ENCODE results near the gene TUBGCP6. TPM values are rescaled to one million over a fixed set of nuclear protein-coding genes. Genes with fewer than 3 reads are reported as not detected.

Gene TUBGCP6
- total and polyA plus RNA-seq, 10 of the 15 experiments (the other 5 are each of a cell fraction or from before 2014, with no cell fraction given) = 0.74 to 41.4 (median 19.4) TPM

- H3K9ac ChIP-seq (ENCODE audit: control insufficient read depth, insufficient read depth, low read length) = no peak overlapping the region
- ChIA-PET RAD21 (ENCODE audit: unreplicated experiment) (interaction anchor here (1.9 kb wide), 1 partner anchor 59 kb away, joined by 4 read pairs; no protein-coding TSS in a partner anchor), SMC1A (ENCODE audit: uncharacterized antibody, unreplicated experiment) (interaction anchor here (0.7 kb wide), 1 partner anchor 530 kb away, joined by 3 read pairs; no protein-coding TSS in a partner anchor), CTCF (interaction anchor here (0.7 to 2.3 kb wide), 5 partner anchors 17 to 274 kb away, joined by 3 to 13 read pairs (median 5); no protein-coding TSS in a partner anchor), POLR2A (interaction anchor here (0.6 kb wide), 1 partner anchor 273 kb away, joined by 3 read pairs; no protein-coding TSS in a partner anchor)
- WGBS (ENCODE audit: insufficient coverage, insufficient replicate concordance, low lambda C conversion rate, missing lambda C conversion rate) = 30% methylated on average over 22 of the region's 23 CpGs
- no peak overlapping the region for H3K4me2 ChIP-seq (ENCODE audit: control insufficient read depth, insufficient read depth)
- ATAC-seq (peak; percentile 15; the same call in 2 of the 3 replicates), FAIRE-seq (no peak), DNase-seq (ENCODE audit: low read depth, low spot score) (no peak)
- H3K9me3 ChIP-seq (replicated peaks; ENCODE audit: control insufficient read depth, insufficient read depth, low read length) = no peaks in the 10 kb centered on the region
- H3K27me3 ChIP-seq (replicated peaks in 1 of 2; ENCODE audit: control insufficient read depth in 2 of 2, insufficient read depth in 2 of 2, low read length in 1 of 2) = no peaks in the 10 kb centered on the region
- H4K20me1 ChIP-seq (ENCODE audit: control insufficient read depth, insufficient read depth) = no peaks in the 10 kb centered on the region; the same call in 1 of the 2 replicates
- H3K36me3 ChIP-seq (ENCODE audit: control insufficient read depth in 2 of 2, insufficient read depth in 2 of 2, low read length in 1 of 2) = peaks cover 4 to 19% of the 10 kb centered on the region in 2 experiments
- no peak overlapping the region for H3K27ac ChIP-seq (ENCODE audit: control insufficient read depth, insufficient read depth)
- H3K4me1 ChIP-seq (ENCODE audit: control insufficient read depth, insufficient read depth, low read length) = no peaks in the 10 kb centered on the region
- no peak overlapping the region for H3K4me3 ChIP-seq
- H3K79me2 ChIP-seq (ENCODE audit: control insufficient read depth, insufficient read depth, low read length) = peaks cover 2% of the 10 kb centered on the region
- intact Hi-C loops (cut with micrococcal nuclease; ENCODE audit: unreplicated experiment) (no loop called here), in situ Hi-C loops (cut with MboI) (loop anchor here (5.0 kb wide), 1 partner anchor 275 kb away; no protein-coding TSS in a partner anchor)
- BruUV-seq (replicated peaks) = no TSS peak
- no peak overlapping the region for H2AFZ ChIP-seq (ENCODE audit: control insufficient read depth, low read depth, low read length)
- no peak for TF ChIP-seq SIN3A (IDR thresholded peaks at IDR 0.05; ENCODE audit: low read depth, low read length)
- 0 out of 4 replicates have a peak, but pooled peaks of 1 of the 2 experiments have one; percentile 7 for TF ChIP-seq BHLHE40 (IDR thresholded peaks at IDR 0.05; ENCODE audit: borderline replicate concordance in 1 of 2, low read depth in 2 of 2, low read length in 1 of 2)
Observed at GRCh38 chr22:50207383-50208140, 37.3 kb downstream of the TUBGCP6 start.

GRCh38 chr22:50206599-50206998 lies 38.2 kb downstream of the TUBGCP6 start:
- ChIA-PET CTCF (interaction anchor here (0.7 to 1.4 kb wide), 3 partner anchors 19 to 273 kb away, joined by 3 to 5 read pairs (median 5); no protein-coding TSS in a partner anchor), SMC1A (ENCODE audit: uncharacterized antibody, unreplicated experiment) (no interaction called here), RAD21 (ENCODE audit: unreplicated experiment) (interaction anchor here (1.9 kb wide), 1 partner anchor 58 kb away, joined by 4 read pairs; no protein-coding TSS in a partner anchor), POLR2A (no interaction called here)
- ATAC-seq (peak; percentile 58; the same call in 2 of the 3 replicates), DNase-seq (ENCODE audit: low read depth, low spot score) (no peak), FAIRE-seq (no peak)
- peak in 1 of 2 experiments; percentile 11; a peak in 1 of 4 replicates for TF ChIP-seq BHLHE40 (IDR thresholded peaks at IDR 0.05; ENCODE audit: borderline replicate concordance in 1 of 2, low read depth in 2 of 2, low read length in 1 of 2)
- TF ChIP-seq SMAD5 (IDR thresholded peaks at IDR 0.05; ENCODE audit: low read depth) = no peak
- no peak for TF ChIP-seq SUPT20H (IDR thresholded peaks at IDR 0.05; ENCODE audit: borderline replicate concordance, control insufficient read depth, low read depth, low read length)
- no peak for TF ChIP-seq HCFC1 (IDR thresholded peaks at IDR 0.05; ENCODE audit: low read length)
- TF ChIP-seq RAD21 (IDR thresholded peaks at IDR 0.05; ENCODE audit: insufficient read depth, low read depth, low read length) = 0 out of 2 replicates have a peak, but pooled peaks have one; percentile 27
- TF ChIP-seq IKZF1 (conservative IDR thresholded peaks at IDR 0.05) = no peak
- TF ChIP-seq CTCF (IDR thresholded peaks at IDR 0.05 in 2 of 3, conservative IDR thresholded peaks at IDR 0.05 in 1 of 3; ENCODE audit: control insufficient read depth in 2 of 3, extremely low read depth in 1 of 3, insufficient read depth in 1 of 3, low read depth in 3 of 3, low read length in 3 of 3) = peak; percentile 18 to 49 (median 33); a peak in 5 of 6 replicates
- TF ChIP-seq BACH1 (IDR thresholded peaks at IDR 0.05; ENCODE audit: borderline replicate concordance) = no peak
- TF ChIP-seq SKIL (IDR thresholded peaks at IDR 0.05; ENCODE audit: low read depth, poor library complexity, severe bottlenecking) = no peak
- 72% methylated on average over 10 of the region's 10 CpGs for WGBS (ENCODE audit: insufficient coverage, insufficient replicate concordance, low lambda C conversion rate, missing lambda C conversion rate)
- Histone ChIP-seq H3K4me2 (ENCODE audit: control insufficient read depth, insufficient read depth) (no peak overlapping the region), H3K4me1 (ENCODE audit: control insufficient read depth, insufficient read depth, low read length) (peaks cover 3% of the 10 kb centered on the region; the same call in 1 of the 2 replicates), H3K4me3 (no peak overlapping the region), H3K9me3 (replicated peaks; ENCODE audit: control insufficient read depth, insufficient read depth, low read length) (no peaks in the 10 kb centered on the region), H4K20me1 (ENCODE audit: control insufficient read depth, insufficient read depth) (no peaks in the 10 kb centered on the region; the same call in 1 of the 2 replicates), H3K9ac (ENCODE audit: control insufficient read depth, insufficient read depth, low read length) (no peak overlapping the region), H3K27ac (ENCODE audit: control insufficient read depth, insufficient read depth) (no peak overlapping the region), H3K27me3 (replicated peaks in 1 of 2; ENCODE audit: control insufficient read depth in 2 of 2, insufficient read depth in 2 of 2, low read length in 1 of 2) (no peaks in the 10 kb centered on the region), H3K36me3 (ENCODE audit: control insufficient read depth in 2 of 2, insufficient read depth in 2 of 2, low read length in 1 of 2) (peaks cover 3 to 13% of the 10 kb centered on the region in 2 experiments), H2AFZ (ENCODE audit: control insufficient read depth, low read depth, low read length) (no peak overlapping the region), H3K79me2 (ENCODE audit: control insufficient read depth, insufficient read depth, low read length) (peaks cover 11% of the 10 kb centered on the region)
- BruUV-seq (replicated peaks) = no TSS peak
- in situ Hi-C loops (cut with MboI) = loop anchor here (5.0 kb wide), 1 partner anchor 274 kb away; no protein-coding TSS in a partner anchor
- intact Hi-C loops (cut with micrococcal nuclease; ENCODE audit: unreplicated experiment) = no loop called here
